ENCODE data around the gene STXBP6. TPM values are rescaled to one million over a fixed set of nuclear protein-coding genes. Genes with fewer than 3 reads are reported as not detected.

STXBP6 gene
- total and polyA plus RNA-seq, 2 experiments from 2014 or later, result 19.7 to 29.0 TPM

DNA sequence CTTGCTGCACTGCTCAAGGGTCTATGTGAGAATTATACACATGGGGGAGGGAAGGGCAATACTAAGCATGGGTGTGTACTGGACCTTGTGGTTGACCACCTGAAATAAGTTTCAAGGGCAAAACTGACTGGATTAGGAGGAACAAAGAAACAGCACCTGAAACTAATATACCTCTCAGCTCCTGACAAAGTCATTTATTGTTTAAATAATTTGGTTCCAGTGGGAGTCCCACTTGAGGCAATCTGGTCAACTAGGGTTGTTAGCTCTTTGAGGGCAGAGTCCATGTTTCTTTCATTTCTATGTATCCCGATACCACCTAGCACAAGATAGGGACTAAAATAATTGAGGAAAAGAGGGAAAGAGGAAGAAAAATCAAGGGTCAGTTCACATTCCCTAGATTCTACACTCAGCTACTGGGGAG is 45.5 kb downstream of the STXBP6 start (continued):
- TF ChIP-seq, protein P1, sequence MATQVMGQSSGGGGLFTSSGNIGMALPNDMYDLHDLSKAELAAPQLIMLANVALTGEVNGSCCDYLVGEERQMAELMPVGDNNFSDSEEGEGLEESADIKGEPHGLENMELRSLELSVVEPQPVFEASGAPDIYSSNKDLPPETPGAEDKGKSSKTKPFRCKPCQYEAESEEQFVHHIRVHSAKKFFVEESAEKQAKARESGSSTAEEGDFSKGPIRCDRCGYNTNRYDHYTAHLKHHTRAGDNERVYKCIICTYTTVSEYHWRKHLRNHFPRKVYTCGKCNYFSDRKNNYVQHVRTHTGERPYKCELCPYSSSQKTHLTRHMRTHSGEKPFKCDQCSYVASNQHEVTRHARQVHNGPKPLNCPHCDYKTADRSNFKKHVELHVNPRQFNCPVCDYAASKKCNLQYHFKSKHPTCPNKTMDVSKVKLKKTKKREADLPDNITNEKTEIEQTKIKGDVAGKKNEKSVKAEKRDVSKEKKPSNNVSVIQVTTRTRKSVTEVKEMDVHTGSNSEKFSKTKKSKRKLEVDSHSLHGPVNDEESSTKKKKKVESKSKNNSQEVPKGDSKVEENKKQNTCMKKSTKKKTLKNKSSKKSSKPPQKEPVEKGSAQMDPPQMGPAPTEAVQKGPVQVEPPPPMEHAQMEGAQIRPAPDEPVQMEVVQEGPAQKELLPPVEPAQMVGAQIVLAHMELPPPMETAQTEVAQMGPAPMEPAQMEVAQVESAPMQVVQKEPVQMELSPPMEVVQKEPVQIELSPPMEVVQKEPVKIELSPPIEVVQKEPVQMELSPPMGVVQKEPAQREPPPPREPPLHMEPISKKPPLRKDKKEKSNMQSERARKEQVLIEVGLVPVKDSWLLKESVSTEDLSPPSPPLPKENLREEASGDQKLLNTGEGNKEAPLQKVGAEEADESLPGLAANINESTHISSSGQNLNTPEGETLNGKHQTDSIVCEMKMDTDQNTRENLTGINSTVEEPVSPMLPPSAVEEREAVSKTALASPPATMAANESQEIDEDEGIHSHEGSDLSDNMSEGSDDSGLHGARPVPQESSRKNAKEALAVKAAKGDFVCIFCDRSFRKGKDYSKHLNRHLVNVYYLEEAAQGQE (IDR thresholded peaks at IDR 0.05; ENCODE audit: unreplicated experiment), result no peak
- no peak for TF ChIP-seq NANOG (IDR thresholded peaks at IDR 0.05; ENCODE audit: borderline replicate concordance)

- Mint-ChIP-seq H3K4me1 (no peaks in the 10 kb centered on the region; the same call in 2 of the 3 replicates), H3K27ac (no peak overlapping the region), H3K27me3 (ENCODE audit: insufficient read depth, low read depth, poor library complexity) (no peaks in the 10 kb centered on the region), H3K9me3 (no peaks in the 10 kb centered on the region), H3K36me3 (ENCODE audit: low read depth) (no peaks in the 10 kb centered on the region), H3K4me3 (no peak overlapping the region)
- H3K9me2 ChIP-seq (ENCODE audit: insufficient read depth), result no peaks in the 10 kb centered on the region
- H3K27ac ChIP-seq (ENCODE audit: low read depth), result no peak overlapping the region
- peaks cover 10% of the 10 kb centered on the region for H3K79me2 ChIP-seq (replicated peaks; ENCODE audit: insufficient read depth)
- no peaks in the 10 kb centered on the region for H4K20me1 ChIP-seq (replicated peaks; ENCODE audit: insufficient read depth)
- peaks cover 4% of the 10 kb centered on the region; the same call in 1 of the 2 replicates for H3K4me1 ChIP-seq (ENCODE audit: insufficient read depth)
- no peak overlapping the region for H3K4me3 ChIP-seq
- no peaks in the 10 kb centered on the region for H3K27me3 ChIP-seq (ENCODE audit: insufficient read depth)
- H2AFZ ChIP-seq, result no peak overlapping the region
- ATAC-seq (no peak), DNase-seq (ENCODE audit: low spot score) (no peak)
- H3K4me2 ChIP-seq, result no peak overlapping the region
- H3F3A ChIP-seq (replicated peaks; ENCODE audit: low read depth), result no peaks in the 10 kb centered on the region
- no peaks in the 10 kb centered on the region for H3K36me3 ChIP-seq (ENCODE audit: insufficient read depth)
- TF ChIP-seq EZH2phosphoT487 (IDR thresholded peaks at IDR 0.05; ENCODE audit: unreplicated experiment) (no peak), JUNB (IDR thresholded peaks at IDR 0.05; ENCODE audit: unreplicated experiment) (no peak), CREB1 (CRISPR knock-in tag; IDR thresholded peaks at IDR 0.05; ENCODE audit: low read depth) (no peak), POLR2AphosphoS5 (IDR thresholded peaks at IDR 0.05; ENCODE audit: low read depth) (no peak), STAT1 (IDR thresholded peaks at IDR 0.05; ENCODE audit: unreplicated experiment) (no peak), ZNF462 (CRISPR knock-in tag; IDR thresholded peaks at IDR 0.05) (no peak), CTCF (conservative IDR thresholded peaks at IDR 0.05; ENCODE audit: low read depth in 2 of 2) (no peak), ZNF114 (CRISPR knock-in tag; IDR thresholded peaks at IDR 0.05) (no peak), ZNF331 (CRISPR knock-in tag; IDR thresholded peaks at IDR 0.05; ENCODE audit: low read depth) (no peak)
- TF ChIP-seq, protein P1 (IDR thresholded peaks at IDR 0.05; ENCODE audit: unreplicated experiment), result no peak
Measured at GRCh38 chr14:25003537-25003936, 46.4 kb downstream of the STXBP6 start.

Measured in GM23338 (cell line).